ENCODE results near the gene FHOD3. TPM values are rescaled to one million over a fixed set of nuclear protein-coding genes. Genes with fewer than 3 reads are reported as not detected.

Gene FHOD3
- total and polyA plus RNA-seq, 9 of the 15 experiments (the other 6 are each of a cell fraction or from before 2014, with no cell fraction given), result 0.11 TPM; not detected in 8

DNA sequence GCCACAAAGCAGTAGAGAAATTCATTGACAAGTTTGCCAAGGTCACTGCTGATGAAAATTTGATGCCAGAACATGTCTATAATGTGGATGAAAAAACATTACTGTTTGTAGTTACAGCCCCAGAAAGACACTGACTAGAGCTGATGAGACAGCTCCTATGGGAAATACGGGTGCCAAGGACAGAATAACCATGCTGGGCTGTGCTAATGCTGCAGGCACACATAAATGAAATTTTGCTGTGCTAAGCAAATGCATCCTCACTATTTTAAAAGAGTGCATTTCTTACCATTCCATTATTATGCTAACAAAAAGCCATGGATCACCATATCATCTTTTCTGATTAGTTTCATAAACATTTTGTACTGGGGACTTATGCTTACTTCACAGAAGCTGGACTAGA, 208.2 kb downstream of the FHOD3 start (continued):
- TF ChIP-seq, protein P1, sequence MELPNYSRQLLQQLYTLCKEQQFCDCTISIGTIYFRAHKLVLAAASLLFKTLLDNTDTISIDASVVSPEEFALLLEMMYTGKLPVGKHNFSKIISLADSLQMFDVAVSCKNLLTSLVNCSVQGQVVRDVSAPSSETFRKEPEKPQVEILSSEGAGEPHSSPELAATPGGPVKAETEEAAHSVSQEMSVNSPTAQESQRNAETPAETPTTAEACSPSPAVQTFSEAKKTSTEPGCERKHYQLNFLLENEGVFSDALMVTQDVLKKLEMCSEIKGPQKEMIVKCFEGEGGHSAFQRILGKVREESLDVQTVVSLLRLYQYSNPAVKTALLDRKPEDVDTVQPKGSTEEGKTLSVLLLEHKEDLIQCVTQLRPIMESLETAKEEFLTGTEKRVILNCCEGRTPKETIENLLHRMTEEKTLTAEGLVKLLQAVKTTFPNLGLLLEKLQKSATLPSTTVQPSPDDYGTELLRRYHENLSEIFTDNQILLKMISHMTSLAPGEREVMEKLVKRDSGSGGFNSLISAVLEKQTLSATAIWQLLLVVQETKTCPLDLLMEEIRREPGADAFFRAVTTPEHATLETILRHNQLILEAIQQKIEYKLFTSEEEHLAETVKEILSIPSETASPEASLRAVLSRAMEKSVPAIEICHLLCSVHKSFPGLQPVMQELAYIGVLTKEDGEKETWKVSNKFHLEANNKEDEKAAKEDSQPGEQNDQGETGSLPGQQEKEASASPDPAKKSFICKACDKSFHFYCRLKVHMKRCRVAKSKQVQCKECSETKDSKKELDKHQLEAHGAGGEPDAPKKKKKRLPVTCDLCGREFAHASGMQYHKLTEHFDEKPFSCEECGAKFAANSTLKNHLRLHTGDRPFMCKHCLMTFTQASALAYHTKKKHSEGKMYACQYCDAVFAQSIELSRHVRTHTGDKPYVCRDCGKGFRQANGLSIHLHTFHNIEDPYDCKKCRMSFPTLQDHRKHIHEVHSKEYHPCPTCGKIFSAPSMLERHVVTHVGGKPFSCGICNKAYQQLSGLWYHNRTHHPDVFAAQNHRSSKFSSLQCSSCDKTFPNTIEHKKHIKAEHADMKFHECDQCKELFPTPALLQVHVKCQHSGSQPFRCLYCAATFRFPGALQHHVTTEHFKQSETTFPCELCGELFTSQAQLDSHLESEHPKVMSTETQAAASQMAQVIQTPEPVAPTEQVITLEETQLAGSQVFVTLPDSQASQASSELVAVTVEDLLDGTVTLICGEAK (IDR thresholded peaks at IDR 0.05), result no peak
- TF ChIP-seq, protein P1 (CRISPR knock-in tag; IDR thresholded peaks at IDR 0.05), result no peak
- TF ChIP-seq MAFK (IDR thresholded peaks at IDR 0.05; ENCODE audit: low read length), result peak; percentile 43; the same call in 1 of the 2 replicates
- TF ChIP-seq ZNF316 (IDR thresholded peaks at IDR 0.05), result peak; percentile 38; the same call in 1 of the 2 replicates

Measured in K562 (cell line).